ENCODE data around the gene CRABP2. TPM values are rescaled to one million over a fixed set of nuclear protein-coding genes. Genes with fewer than 3 reads are reported as not detected.
A peak's percentile ranks its signal among the peaks of the same experiment; 100 is the strongest.

The CRABP2 gene
- total and polyA plus RNA-seq, 2 experiments from 2014 or later, result 45.9 to 137 TPM

GRCh38 chr1:156751451-156751756 is 46.0 kb upstream of the CRABP2 start, which contains the start of gene HDGF:
HDGF (minus strand) TSS chr1:156751675; CDS start chr1:156751429, 246 bp downstream.
- H3K4me3 ChIP-seq, result peak within 1 kb of the TSS; percentile 99
- no peak for DNase-seq (ENCODE audit: low spot score)
- no peaks in the 10 kb centered on the region for H3K9me2 ChIP-seq (ENCODE audit: insufficient read depth)
- no peaks in the 10 kb centered on the region for H3K27me3 ChIP-seq (ENCODE audit: insufficient read depth)
- H3K79me2 ChIP-seq (replicated peaks; ENCODE audit: insufficient read depth), result peaks cover 57% of the 10 kb centered on the region
- H3F3A ChIP-seq (replicated peaks; ENCODE audit: low read depth), result peaks cover 32% of the 10 kb centered on the region
- H3K9me3 Mint-ChIP-seq, result no peaks in the 10 kb centered on the region; the same call in 2 of the 3 replicates
- peak within 1 kb of the TSS; percentile 97 for H3K27ac ChIP-seq (ENCODE audit: low read depth)
- TF ChIP-seq ETS1 (IDR thresholded peaks at IDR 0.05) (no peak), CREB1 (CRISPR knock-in tag; IDR thresholded peaks at IDR 0.05; ENCODE audit: low read depth) (no peak), STAT1 (IDR thresholded peaks at IDR 0.05; ENCODE audit: unreplicated experiment) (no peak), EZH2 (IDR thresholded peaks at IDR 0.05; ENCODE audit: low read depth, unreplicated experiment) (no peak), REST (IDR thresholded peaks at IDR 0.05; ENCODE audit: unreplicated experiment) (no peak), ZNF114 (CRISPR knock-in tag; IDR thresholded peaks at IDR 0.05) (no peak), EZH2phosphoT487 (IDR thresholded peaks at IDR 0.05; ENCODE audit: unreplicated experiment) (no peak), ZNF331 (CRISPR knock-in tag; IDR thresholded peaks at IDR 0.05; ENCODE audit: low read depth) (no peak), ZNF462 (CRISPR knock-in tag; IDR thresholded peaks at IDR 0.05) (no peak), NANOG (IDR thresholded peaks at IDR 0.05; ENCODE audit: borderline replicate concordance) (no peak), POLR2AphosphoS5 (IDR thresholded peaks at IDR 0.05; ENCODE audit: low read depth) (no peak)
- peak within 1 kb of the TSS; percentile 97 for H3K27ac Mint-ChIP-seq
- no peak; the same call in 2 of the 3 replicates for ATAC-seq
- peak within 1 kb of the TSS; percentile 100 for H3K4me2 ChIP-seq
- peaks cover 7% of the 10 kb centered on the region; the same call in 1 of the 2 replicates for H4K20me1 ChIP-seq (replicated peaks; ENCODE audit: insufficient read depth)
- peaks cover 14% of the 10 kb centered on the region for H3K27me3 Mint-ChIP-seq (ENCODE audit: insufficient read depth, low read depth, poor library complexity)
- H3K4me3 Mint-ChIP-seq, result peak within 1 kb of the TSS; percentile 89
- peaks cover 21% of the 10 kb centered on the region for H3K36me3 Mint-ChIP-seq (ENCODE audit: low read depth)
- peaks cover 41% of the 10 kb centered on the region for H3K4me1 Mint-ChIP-seq
- peak within 1 kb of the TSS; percentile 89 for H2AFZ ChIP-seq
- peaks cover 40% of the 10 kb centered on the region for H3K4me1 ChIP-seq (ENCODE audit: insufficient read depth)
- no peaks in the 10 kb centered on the region for H3K36me3 ChIP-seq (ENCODE audit: insufficient read depth)
